ENCODE measurements around the gene CACNA1S.

DNA sequence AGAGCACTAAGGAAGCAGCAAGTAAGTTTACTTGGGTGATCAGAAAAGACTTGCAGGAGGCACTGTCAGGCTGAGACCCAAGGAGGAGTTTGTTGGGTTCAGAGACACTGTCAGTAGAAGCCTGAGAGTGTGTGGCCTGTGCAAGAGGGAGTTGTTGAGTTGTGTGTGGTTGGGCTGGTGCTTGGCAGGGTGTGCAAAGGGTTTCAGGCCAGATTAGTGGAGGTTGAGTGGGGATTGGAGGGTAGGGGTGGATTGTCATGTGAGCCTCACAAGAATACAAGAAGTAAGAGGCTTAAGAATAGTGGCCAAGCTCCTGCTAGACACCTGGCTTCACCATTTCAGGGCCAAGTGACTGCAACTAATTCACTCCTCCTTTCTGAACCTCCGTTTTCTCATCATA lies 79.8 kb downstream of the CACNA1S start:
- TF ChIP-seq POLR2AphosphoS5 (IDR thresholded peaks at IDR 0.05): no peak
- TF ChIP-seq, protein P1, sequence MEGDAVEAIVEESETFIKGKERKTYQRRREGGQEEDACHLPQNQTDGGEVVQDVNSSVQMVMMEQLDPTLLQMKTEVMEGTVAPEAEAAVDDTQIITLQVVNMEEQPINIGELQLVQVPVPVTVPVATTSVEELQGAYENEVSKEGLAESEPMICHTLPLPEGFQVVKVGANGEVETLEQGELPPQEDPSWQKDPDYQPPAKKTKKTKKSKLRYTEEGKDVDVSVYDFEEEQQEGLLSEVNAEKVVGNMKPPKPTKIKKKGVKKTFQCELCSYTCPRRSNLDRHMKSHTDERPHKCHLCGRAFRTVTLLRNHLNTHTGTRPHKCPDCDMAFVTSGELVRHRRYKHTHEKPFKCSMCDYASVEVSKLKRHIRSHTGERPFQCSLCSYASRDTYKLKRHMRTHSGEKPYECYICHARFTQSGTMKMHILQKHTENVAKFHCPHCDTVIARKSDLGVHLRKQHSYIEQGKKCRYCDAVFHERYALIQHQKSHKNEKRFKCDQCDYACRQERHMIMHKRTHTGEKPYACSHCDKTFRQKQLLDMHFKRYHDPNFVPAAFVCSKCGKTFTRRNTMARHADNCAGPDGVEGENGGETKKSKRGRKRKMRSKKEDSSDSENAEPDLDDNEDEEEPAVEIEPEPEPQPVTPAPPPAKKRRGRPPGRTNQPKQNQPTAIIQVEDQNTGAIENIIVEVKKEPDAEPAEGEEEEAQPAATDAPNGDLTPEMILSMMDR (IDR thresholded peaks at IDR 0.05): no peak
- no peak for TF ChIP-seq POLR2A (IDR thresholded peaks at IDR 0.05)
- no peak for TF ChIP-seq EP300 (IDR thresholded peaks at IDR 0.05)

All from gastroesophageal sphincter (tissue), 3 donors.